IPS DF 19.7 (cell line): ENCODE measurements around the gene NFATC1.

Experiments
- DNase-seq: peaks from one replicate; pipeline ENCODE4 v3.0.0-alpha.2; 2013; ENCODE audit warnings: low read depth, low spot score

Gene NFATC1

DNA sequence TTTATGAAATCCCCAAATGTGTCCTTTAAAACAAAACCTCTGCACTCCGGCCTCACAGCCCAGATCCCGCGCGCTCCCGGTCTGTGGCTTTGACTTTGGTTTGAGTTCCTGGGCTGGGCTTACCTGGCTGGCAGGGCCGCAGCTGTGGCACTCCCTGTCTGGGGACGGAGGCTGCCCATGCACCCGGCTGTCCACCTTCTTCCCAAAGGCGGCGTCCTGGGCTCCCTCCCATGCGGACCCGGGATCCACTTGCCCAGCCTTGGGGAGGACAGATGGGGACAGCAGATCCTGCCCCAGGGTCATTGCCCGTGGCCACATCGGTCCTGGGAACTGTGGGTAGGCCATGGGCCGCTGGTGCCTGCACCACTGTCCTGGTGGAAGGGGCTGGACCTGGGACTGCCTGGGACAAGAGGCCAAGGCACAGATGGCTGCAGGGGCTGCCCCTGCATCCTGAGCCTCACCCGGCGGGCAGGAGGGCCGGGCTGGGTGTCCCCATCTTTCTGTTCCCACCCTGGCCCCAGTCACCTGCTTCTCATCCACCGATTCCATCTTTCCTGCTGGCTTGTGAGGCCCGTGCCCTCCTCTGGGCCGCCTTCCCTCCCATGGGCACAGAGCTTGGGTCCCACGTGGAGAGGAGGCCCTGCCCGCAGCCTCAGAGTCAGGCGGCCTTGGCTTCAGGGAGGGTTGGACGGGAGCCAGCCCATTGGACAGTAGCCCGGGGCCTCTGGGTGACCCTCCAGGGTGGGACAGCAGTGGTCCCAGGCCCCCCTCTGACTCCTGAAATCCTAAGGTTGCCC is 27.7 kb downstream of the NFATC1 start:
- no peak for DNase-seq

DNA sequence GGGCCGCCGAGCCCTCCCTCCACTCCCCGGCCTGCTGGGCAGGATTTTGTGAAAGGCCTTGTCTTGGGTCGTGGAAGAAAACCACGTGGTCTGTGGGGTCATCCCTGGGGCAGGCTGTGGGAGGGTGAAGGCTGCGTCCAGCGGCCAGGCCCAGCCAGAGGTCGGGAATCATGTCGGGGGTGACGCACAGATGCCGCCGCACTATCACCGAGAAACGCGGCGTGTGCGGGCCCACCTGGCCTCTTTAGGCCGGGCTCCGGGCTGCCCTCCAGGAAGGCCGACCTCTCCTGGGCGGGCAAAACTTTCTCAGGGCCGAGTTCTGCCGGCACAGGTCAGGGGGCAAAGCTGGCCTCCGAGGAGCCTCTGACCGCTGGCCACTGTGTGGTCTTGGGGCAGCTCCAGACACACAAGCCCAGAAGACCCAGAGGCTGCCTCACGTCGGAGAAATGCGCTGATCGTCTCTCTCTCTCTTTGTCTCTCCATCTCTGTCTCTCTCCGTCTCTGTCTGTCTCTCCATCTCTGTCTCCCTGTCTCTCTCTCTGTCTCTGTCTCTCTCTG is 28.4 kb downstream of the NFATC1 start:
- no peak for DNase-seq

- no peak for DNase-seq
Observed at GRCh38 chr18:79424880-79425568, 29.3 kb downstream of the NFATC1 start.

DNA sequence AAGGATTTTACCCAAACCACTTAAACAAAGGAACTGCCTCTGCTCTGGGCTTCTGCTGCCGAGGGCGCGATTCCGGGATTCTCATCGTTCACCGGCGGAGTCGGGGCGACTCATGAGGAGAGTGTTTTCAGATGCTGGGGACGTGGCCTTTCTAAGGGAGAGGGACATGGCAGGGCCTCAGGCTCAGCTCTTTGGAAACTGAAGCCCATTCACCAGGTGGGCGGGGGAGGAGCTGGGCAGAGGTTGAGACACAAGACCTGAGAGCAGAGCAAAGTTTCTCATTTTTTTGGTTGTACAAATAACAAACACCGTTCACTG is 29.8 kb downstream of the NFATC1 start:
- DNase-seq = no peak

DNA sequence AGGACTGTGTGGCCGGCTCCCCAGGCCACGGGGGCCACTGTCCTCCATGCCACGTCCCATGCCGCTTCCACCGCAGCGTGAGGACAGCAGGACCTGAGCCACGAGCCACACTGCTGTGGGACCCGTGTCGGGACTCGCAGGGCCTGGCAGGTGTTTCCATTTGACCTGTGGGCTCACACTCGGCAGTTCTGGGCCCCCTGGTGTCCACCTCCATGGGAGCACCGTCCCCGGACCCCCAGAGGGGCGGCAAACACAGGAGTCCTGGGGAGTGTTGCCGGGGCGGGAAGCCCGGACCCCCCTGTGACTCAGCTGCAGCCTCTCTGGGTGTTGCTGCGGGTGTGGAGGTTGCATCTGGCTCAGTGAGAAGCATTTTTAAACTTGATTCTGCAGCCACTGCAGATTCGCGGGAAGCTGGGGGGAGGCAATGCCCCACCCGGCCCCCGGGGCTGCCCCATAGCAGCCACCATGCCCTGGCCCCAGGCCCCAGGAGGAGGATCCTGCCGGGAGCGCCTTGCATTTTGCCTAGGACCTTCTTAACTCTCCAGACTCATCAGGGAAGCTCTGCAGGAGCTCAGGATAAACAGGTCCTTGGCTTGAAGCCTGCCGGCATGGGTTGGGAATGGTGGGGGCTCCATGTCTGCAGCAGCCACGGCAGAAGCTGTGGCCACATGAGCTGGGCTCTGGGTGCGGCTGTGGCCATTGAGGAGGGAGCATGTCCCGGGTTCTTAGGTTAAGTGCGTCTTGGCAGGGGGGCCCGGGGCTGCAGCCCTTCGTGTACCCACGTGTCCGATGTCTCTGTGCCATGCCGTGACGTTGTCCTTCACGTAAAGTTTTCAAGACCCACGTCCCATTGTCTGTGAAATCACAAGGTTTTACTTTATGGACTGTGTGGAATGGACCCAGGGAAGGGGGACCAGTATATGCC is 30.9 kb downstream of the NFATC1 start:
- DNase-seq = no peak

DNA sequence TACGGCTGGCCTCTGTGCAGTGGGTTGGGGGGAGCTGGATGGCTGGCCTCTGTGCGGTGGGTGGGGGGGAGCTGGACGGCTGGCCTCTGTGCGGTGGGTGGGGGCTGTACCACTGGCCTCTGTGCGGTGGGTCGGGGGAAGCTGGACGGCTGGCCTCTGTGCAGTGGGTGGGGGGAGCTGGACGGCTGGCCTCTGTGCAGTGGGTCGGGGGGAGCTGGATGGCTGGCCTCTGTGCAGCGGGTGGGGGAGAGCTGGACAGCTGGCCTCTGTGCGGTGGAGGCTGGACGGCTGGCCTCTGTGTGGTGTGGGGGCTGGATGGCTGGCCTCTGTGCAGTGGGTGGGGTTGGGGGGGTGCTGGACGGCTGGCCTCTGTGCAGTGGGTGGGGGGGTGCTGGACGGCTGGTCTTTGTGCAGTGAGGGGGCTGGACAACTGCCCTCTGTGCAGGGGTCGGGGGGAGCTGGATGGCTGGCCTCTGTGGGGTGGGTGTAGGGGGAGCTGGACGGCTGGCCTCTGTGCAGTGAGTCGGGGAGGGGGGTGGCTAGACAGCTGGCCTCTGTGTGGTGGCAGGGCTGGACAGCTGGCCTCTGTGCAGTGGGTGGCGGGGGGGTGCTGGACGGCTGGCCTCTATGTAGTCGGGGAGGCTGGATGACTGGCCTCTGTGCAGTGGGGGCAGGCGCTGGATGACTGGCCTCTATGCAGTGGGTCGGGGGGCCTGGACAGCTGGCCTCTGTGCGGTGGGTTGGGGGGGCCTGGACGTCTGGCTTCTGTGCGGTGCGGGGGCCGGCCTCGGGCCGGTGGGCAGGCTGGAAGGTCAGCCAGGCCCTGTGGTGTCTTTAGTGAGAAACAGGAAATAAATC is 31.9 kb downstream of the NFATC1 start:
- DNase-seq = no peak

DNA sequence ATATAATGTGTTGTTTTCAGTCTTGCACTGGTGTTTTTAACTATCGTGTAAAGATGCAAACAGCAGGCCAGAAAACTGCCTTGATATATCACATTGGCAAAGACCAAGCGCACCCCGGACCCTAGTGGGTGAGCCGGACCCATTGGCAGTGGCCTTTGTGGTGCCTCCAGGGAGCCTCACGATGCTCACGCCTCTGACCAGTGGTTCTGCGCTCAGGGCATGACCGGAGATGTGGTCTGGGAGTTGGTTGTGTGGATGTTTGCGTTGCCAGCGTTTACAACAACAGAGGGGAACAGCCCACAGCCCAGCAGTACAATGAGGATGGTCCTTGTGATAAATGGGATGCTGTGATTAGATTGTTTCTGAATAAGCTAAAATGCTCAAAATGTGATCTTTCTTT is 32.6 kb downstream of the NFATC1 start:
- DNase-seq = no peak

GRCh38 chr18:79429381-79429780 is 33.7 kb downstream of the NFATC1 start:
- no peak for DNase-seq

DNA sequence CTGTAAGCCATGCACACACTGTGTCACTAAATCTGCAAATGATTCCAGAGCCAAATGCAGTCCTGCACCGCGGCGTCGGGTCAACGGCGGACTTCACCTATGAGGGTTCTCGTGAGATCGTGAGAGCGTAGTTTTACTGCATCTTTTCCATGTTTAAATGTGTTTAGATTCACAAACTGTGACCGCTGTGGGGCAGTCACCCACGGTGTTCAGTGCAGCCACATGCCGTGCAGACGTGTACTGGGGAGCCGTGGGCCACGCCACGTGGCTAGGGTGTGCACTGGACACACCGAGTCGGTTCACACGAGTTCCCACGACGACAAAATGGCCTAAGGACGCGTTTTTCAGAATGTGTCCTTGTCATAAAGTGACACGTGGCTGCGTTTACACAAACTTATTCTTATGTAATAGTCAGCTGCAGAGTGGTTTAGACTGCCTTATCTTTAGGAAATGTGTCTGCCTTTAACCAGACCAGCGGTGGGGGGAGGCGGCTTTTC is 34.1 kb downstream of the NFATC1 start:
- DNase-seq = no peak

DNA sequence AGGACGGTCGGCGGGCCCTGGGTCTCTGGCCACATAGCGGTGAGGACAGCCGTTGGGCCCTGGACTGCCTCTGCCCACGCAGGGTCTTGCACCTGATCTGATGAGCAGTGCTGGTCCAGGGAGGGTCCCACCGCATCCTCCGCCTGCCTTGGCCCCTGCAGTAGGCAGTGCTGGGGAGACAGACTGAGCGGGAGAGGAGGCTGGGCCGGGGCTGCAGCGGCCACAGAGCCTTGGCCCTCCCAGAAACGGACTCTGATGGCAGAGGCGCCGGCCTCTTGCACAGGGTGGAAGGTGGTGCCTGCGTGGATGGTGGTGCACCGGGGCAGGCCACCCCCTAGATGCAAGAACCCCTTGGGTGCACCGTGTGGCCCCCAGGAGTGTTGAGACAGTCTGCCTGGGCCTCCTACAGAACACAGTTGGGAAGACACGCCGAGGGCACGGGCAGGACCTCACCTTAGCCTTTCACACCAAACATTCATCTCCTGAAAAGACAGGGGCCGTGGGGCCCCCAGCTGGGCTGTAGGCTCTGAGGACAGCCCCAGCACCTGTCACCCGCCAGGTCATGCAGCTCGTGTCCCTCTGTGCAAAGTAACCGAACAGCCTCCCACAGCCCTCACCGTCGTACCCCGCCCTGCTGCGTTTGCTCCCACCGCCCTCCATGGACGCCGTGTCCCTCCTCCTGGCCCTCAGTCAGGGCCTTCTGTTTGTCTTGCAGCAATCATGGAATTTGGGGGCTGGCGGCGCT is 36.8 kb downstream of the NFATC1 start:
- no peak for DNase-seq

DNA sequence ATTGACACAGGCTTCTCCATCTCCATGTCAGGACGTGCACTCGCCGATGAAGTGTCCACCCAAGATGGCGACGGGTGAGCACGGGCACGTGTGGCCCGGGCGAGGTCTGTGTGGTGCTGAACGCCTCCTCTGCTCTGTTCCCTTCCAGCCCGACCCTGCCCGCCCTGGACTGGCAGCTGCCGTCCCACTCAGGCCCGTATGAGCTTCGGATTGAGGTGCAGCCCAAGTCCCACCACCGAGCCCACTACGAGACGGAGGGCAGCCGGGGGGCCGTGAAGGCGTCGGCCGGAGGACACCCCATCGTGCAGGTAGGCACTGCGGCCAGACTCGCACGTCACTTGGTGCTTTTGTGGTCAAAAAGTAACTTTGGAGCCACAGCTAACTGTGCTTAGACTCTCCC is 37.7 kb downstream of the NFATC1 start:
- DNase-seq = no peak

- DNase-seq = no peak
Observed at GRCh38 chr18:79434607-79435401, 39.1 kb downstream of the NFATC1 start.

GRCh38 chr18:79436556-79437275 is 41.0 kb downstream of the NFATC1 start:
- DNase-seq = no peak

GRCh38 chr18:79438089-79438897 is 42.6 kb downstream of the NFATC1 start:
- DNase-seq = no peak

DNA sequence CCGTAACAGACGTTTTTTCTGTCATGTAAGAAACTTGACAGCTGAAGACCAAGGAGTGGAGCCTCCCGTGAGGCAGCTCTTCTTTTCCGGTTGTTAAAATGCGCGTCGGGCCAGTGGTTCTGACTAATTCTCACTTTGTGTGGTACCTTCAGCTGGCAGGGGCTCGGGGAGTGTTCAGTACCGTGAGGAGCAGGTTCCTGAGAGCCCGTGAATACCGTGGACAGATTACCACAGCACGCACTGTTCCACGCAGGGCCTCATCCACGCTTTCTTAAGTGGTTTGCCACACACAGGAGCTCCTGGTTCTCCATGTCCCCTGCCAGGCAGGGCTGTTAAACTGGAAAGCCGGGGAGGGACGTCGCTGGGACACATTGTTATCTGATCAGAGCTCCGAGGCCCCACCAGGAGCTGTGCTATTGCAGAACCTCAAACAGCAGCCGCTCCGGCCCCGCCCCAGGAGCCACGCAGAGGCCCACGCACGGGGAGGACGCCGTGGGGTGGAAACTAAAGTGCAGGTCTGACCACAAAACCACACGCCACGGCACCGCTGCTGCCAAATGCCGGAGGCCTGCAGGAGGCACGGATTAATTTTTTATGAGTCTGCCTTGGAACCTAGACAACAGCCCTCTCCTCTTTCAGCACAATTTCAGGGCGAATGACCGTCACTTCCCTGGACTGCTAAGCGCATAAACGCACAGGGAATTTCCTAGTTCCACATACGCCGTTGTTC is 43.3 kb downstream of the NFATC1 start:
- no peak for DNase-seq

GRCh38 chr18:79439628-79440023 is 43.9 kb downstream of the NFATC1 start:
- no peak for DNase-seq
